DND-41 (cell line): ENCODE results near the gene FBXO39.

ENCODE experiments used
- CTCF ChIP-seq: IDR thresholded peaks from 2 replicates; pipeline ENCODE4 v1.5.1; 2012; ENCODE audit warnings: borderline replicate concordance, low read length, moderate library complexity, mild to moderate bottlenecking; ENCODE audit not compliant: poor library complexity, severe bottlenecking; ENCODE audit errors: extremely low read depth
- EZH2 ChIP-seq: IDR thresholded peaks from 3 replicates; pipeline ENCODE4 v1.6.1; 2012; ENCODE audit warnings: borderline replicate concordance, low read depth, mild to moderate bottlenecking, moderate library complexity, low read length, inconsistent platforms; ENCODE audit not compliant: severe bottlenecking

GRCh38 chr17:6800422-6801027 lies 24.5 kb downstream of the FBXO39 start:
- TF ChIP-seq CTCF, result no peak
- TF ChIP-seq EZH2, result no peak
